ENCODE measurements around the gene SH3GL3. TPM values are rescaled to one million over a fixed set of nuclear protein-coding genes. Genes with fewer than 3 reads are reported as not detected.

The SH3GL3 gene
- polyA plus RNA-seq, 1 of the 3 experiments (the other 2 are of a cell fraction), result not detected

- no peaks in the 10 kb centered on the region for H3F3A ChIP-seq (replicated peaks; ENCODE audit: insufficient read depth)
- no peaks in the 10 kb centered on the region for H3K4me1 ChIP-seq (ENCODE audit: control insufficient read depth in 1 of 2, insufficient read depth in 2 of 2, low read depth in 1 of 2, low read length in 1 of 2)
- WGBS (ENCODE audit: low lambda C conversion rate), result 18% methylated on average over 4 of the region's 4 CpGs
- H3K9me2 ChIP-seq, result no peaks in the 10 kb centered on the region
- no peaks in the 10 kb centered on the region for H4K20me1 ChIP-seq (ENCODE audit: insufficient read depth)
- H3K4me2 ChIP-seq, result no peak overlapping the region
- ChIA-PET POLR2A (no interaction called here), CTCF (no interaction called here)
- no peaks in the 10 kb centered on the region for H3K79me2 ChIP-seq (ENCODE audit: insufficient read depth)
- no peak overlapping the region for H3K27ac ChIP-seq (ENCODE audit: low read depth in 2 of 2, low read length in 1 of 2)
- DNase-seq, result no peak
- no peak overlapping the region for H3K4me3 ChIP-seq (ENCODE audit: low read depth in 2 of 2, low read length in 1 of 2)
- TF ChIP-seq NFIC (IDR thresholded peaks at IDR 0.05; ENCODE audit: borderline replicate concordance) (no peak), ELF1 (IDR thresholded peaks at IDR 0.05) (no peak), EZH2phosphoT487 (IDR thresholded peaks at IDR 0.05; ENCODE audit: borderline replicate concordance, low read depth) (no peak), CHD2 (IDR thresholded peaks at IDR 0.05; ENCODE audit: low read length, partially characterized antibody) (no peak), FOXM1 (IDR thresholded peaks at IDR 0.05; ENCODE audit: low read depth) (no peak), CTCF (IDR thresholded peaks at IDR 0.05) (no peak), JUND (IDR thresholded peaks at IDR 0.05) (no peak), SIN3A (IDR thresholded peaks at IDR 0.05; ENCODE audit: borderline replicate concordance, low read depth, low read length) (no peak), GABPA (IDR thresholded peaks at IDR 0.05; ENCODE audit: low read depth) (no peak), TEAD4 (IDR thresholded peaks at IDR 0.05; ENCODE audit: borderline replicate concordance, insufficient read depth) (no peak)
- TF ChIP-seq, protein P1, sequence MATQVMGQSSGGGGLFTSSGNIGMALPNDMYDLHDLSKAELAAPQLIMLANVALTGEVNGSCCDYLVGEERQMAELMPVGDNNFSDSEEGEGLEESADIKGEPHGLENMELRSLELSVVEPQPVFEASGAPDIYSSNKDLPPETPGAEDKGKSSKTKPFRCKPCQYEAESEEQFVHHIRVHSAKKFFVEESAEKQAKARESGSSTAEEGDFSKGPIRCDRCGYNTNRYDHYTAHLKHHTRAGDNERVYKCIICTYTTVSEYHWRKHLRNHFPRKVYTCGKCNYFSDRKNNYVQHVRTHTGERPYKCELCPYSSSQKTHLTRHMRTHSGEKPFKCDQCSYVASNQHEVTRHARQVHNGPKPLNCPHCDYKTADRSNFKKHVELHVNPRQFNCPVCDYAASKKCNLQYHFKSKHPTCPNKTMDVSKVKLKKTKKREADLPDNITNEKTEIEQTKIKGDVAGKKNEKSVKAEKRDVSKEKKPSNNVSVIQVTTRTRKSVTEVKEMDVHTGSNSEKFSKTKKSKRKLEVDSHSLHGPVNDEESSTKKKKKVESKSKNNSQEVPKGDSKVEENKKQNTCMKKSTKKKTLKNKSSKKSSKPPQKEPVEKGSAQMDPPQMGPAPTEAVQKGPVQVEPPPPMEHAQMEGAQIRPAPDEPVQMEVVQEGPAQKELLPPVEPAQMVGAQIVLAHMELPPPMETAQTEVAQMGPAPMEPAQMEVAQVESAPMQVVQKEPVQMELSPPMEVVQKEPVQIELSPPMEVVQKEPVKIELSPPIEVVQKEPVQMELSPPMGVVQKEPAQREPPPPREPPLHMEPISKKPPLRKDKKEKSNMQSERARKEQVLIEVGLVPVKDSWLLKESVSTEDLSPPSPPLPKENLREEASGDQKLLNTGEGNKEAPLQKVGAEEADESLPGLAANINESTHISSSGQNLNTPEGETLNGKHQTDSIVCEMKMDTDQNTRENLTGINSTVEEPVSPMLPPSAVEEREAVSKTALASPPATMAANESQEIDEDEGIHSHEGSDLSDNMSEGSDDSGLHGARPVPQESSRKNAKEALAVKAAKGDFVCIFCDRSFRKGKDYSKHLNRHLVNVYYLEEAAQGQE (IDR thresholded peaks at IDR 0.05; ENCODE audit: low read depth, low read length), result no peak
- TF ChIP-seq, protein P2, sequence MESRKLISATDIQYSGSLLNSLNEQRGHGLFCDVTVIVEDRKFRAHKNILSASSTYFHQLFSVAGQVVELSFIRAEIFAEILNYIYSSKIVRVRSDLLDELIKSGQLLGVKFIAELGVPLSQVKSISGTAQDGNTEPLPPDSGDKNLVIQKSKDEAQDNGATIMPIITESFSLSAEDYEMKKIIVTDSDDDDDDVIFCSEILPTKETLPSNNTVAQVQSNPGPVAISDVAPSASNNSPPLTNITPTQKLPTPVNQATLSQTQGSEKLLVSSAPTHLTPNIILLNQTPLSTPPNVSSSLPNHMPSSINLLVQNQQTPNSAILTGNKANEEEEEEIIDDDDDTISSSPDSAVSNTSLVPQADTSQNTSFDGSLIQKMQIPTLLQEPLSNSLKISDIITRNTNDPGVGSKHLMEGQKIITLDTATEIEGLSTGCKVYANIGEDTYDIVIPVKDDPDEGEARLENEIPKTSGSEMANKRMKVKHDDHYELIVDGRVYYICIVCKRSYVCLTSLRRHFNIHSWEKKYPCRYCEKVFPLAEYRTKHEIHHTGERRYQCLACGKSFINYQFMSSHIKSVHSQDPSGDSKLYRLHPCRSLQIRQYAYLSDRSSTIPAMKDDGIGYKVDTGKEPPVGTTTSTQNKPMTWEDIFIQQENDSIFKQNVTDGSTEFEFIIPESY (IDR thresholded peaks at IDR 0.05; ENCODE audit: borderline replicate concordance, low read depth), result no peak
- H3K36me3 ChIP-seq (replicated peaks in 1 of 2; ENCODE audit: control insufficient read depth in 1 of 2, insufficient read depth in 2 of 2, low read length in 1 of 2), result no peaks in the 10 kb centered on the region
- H3K27me3 ChIP-seq (ENCODE audit: insufficient read depth), result no peaks in the 10 kb centered on the region
- H3K9me3 ChIP-seq, result no peaks in the 10 kb centered on the region
- no peak overlapping the region for H2AFZ ChIP-seq (ENCODE audit: low read depth)
- H3K9ac ChIP-seq, result no peak overlapping the region
Observed at GRCh38 chr15:83514584-83514983, 67.4 kb downstream of the SH3GL3 start.

All from SK-N-SH (cell line).